Mesothelial cell of epicardium (in vitro differentiated cells): ENCODE measurements around the gene ARPP21. TPM values are rescaled to one million over a fixed set of nuclear protein-coding genes. Genes with fewer than 3 reads are reported as not detected.

Experiments
- DNase-seq, 2 experiments: peaks; one replicate each; pipeline ENCODE4 v3.0.0; 2021; ENCODE audit warnings: low spot score in 2 of 2; ENCODE audit not compliant: unreplicated experiment in 2 of 2
- H3K27ac Mint-ChIP-seq: 2 replicates; pipeline ENCODE4 v1.8.0; 2021; ENCODE audit warnings: mixed read lengths
- H3K27me3 Mint-ChIP-seq: 2 replicates; pipeline ENCODE4 v1.8.0; 2021; ENCODE audit warnings: low read depth, mixed read lengths
- H3K36me3 Mint-ChIP-seq: 2 replicates; pipeline ENCODE4 v1.8.0; 2021; ENCODE audit warnings: mixed read lengths
- H3K4me1 Mint-ChIP-seq: 2 replicates; pipeline ENCODE4 v1.8.0; 2021; ENCODE audit warnings: mixed read lengths
- H3K4me3 Mint-ChIP-seq: 2 replicates; pipeline ENCODE4 v1.8.0; 2021; ENCODE audit warnings: mild to moderate bottlenecking, moderate library complexity, mixed read lengths
- H3K9me3 Mint-ChIP-seq: 2 replicates; pipeline ENCODE4 v1.8.0; 2021; ENCODE audit warnings: mixed read lengths
- CTCF ChIP-seq: fragments of 200-600 bp; sonication (generic); IDR thresholded peaks from one replicate; pipeline ENCODE4 v1.5.0; 2021; ENCODE audit warnings: antibody characterized with exemption; ENCODE audit not compliant: unreplicated experiment
- total RNA-seq: library from RNA; stranded (reverse); gene quantifications from 3 replicates; pipeline ENCODE4 v1.2.1, GENCODE V29; 2021

Gene ARPP21
- total RNA-seq, 1 donor from 2014 or later: 0.67 TPM

- DNase-seq: no peak
- no peaks in the 10 kb centered on the region for H3K9me3 Mint-ChIP-seq
- no peak for TF ChIP-seq CTCF
- no peaks in the 10 kb centered on the region for H3K36me3 Mint-ChIP-seq
- no peak overlapping the region for H3K27ac Mint-ChIP-seq
- peaks cover 21% of the 10 kb centered on the region for H3K4me1 Mint-ChIP-seq
- H3K27me3 Mint-ChIP-seq: no peaks in the 10 kb centered on the region
- H3K4me3 Mint-ChIP-seq: no peak overlapping the region
These were observed 146.0 kb downstream of the ARPP21 start for GRCh38 chr3:35785234-35785888.

GRCh38 chr3:35787936-35788335 is 148.6 kb downstream of the ARPP21 start:
- H3K4me1 Mint-ChIP-seq: peaks cover 21% of the 10 kb centered on the region
- H3K4me3 Mint-ChIP-seq: no peak overlapping the region
- no peaks in the 10 kb centered on the region for H3K9me3 Mint-ChIP-seq
- no peak for TF ChIP-seq CTCF
- H3K27me3 Mint-ChIP-seq: no peaks in the 10 kb centered on the region
- no peaks in the 10 kb centered on the region for H3K36me3 Mint-ChIP-seq
- DNase-seq: no peak
- no peak overlapping the region for H3K27ac Mint-ChIP-seq

DNA sequence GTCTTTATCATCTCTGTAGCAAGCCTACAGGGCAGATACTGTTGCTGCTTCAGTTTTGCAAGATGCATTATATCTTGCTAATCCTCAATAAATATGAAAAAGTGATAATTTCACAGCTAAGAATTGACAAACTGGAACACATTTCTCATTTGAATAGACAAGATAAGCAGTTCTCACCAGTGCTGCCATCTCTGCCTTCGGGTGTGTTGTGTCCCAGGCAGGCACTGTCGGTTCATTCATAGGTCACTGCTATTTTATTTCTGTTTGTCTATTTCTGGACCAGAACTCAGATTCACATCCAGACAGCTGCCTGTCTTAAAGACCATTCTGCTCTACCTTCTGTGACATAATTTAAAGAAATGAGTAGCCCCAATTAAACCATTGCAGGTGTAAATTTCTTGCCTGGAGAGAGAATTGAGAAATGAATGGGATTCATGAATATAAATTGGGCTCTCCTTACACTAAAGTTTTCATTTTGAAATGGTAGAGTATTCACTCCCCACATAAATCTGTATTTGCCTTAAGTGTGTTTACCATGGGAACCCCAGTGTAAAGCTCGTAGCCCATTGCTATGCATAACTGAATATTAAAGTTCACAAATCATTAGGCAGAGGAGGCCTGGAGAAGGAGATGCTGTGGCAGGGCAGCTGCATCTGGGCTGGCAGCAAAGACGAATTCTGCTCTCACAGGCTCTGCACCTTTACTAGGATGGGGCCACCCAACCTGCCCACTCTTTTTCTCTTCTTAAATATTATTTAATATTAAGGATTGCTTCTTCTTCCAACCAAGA is 149.9 kb downstream of the ARPP21 start:
- no peaks in the 10 kb centered on the region for H3K9me3 Mint-ChIP-seq

DNA sequence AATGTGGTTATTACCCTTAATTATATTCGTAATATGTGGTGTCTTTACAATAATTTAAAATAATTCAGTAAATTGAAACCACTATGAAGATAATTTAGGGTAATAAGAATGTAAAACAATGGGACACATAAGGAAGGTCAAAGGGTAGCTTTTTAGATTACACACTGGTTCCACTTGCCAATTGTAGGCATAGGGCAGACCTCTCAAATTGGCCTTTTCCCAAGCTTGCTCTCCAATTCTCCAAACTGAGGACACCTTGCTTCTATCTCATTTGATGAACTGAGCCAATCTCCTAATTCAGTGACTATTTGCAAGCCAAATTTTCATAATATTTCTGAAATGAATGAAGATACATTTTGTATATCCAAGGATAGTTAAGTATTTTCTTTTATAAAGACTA is 151.4 kb downstream of the ARPP21 start:
- H3K27ac Mint-ChIP-seq: no peak overlapping the region
- H3K9me3 Mint-ChIP-seq: peaks cover under 1% of the 10 kb centered on the region
- DNase-seq: no peak
- no peaks in the 10 kb centered on the region for H3K27me3 Mint-ChIP-seq
- no peaks in the 10 kb centered on the region for H3K36me3 Mint-ChIP-seq
- peaks cover 21% of the 10 kb centered on the region for H3K4me1 Mint-ChIP-seq
- no peak overlapping the region for H3K4me3 Mint-ChIP-seq
- TF ChIP-seq CTCF: no peak

More for the DNA sequence above, 149.9 kb downstream of the ARPP21 start:
- Mint-ChIP-seq H3K4me3 (no peak overlapping the region), H3K36me3 (no peaks in the 10 kb centered on the region), H3K27ac (no peak overlapping the region), H3K4me1 (peaks cover 21% of the 10 kb centered on the region), H3K27me3 (no peaks in the 10 kb centered on the region)
- DNase-seq: no peak
- TF ChIP-seq CTCF: no peak

- Mint-ChIP-seq H3K36me3 (no peaks in the 10 kb centered on the region), H3K27me3 (no peaks in the 10 kb centered on the region), H3K4me3 (no peak overlapping the region), H3K9me3 (peaks cover 2% of the 10 kb centered on the region), H3K4me1 (peaks cover 12% of the 10 kb centered on the region), H3K27ac (no peak overlapping the region)
- DNase-seq: no peak
- TF ChIP-seq CTCF: no peak
These were observed 154.3 kb downstream of the ARPP21 start for GRCh38 chr3:35793667-35794066.
